Measurements from ENCODE around the gene NXN. TPM values are rescaled to one million over a fixed set of nuclear protein-coding genes. Genes with fewer than 3 reads are reported as not detected.
"Not testable (repeated sequence)": the region's sequence is repeated elsewhere in the genome, so short reads cannot be mapped to it uniquely, and the experiment has no call there.

NXN gene
- total RNA-seq, 2 donors from 2014 or later, result 13.9 to 18.9 TPM

- Histone ChIP-seq H3K4me3 (no peak overlapping the region), H3K36me3 (no peaks in the 10 kb centered on the region), H3K27ac (peak overlapping the region; percentile 15 to 42), H3K4me1 (ENCODE audit: control insufficient read depth in 1 of 2, low read depth in 2 of 2) (peaks cover 4 to 46% of the 10 kb centered on the region in 2 donors), H3K27me3 (replicated peaks; ENCODE audit: insufficient read depth) (no peaks in the 10 kb centered on the region), H3K9me3 (no peaks in the 10 kb centered on the region)
- DNase-seq (ENCODE audit: low spot score), result peak; percentile 21
- TF ChIP-seq CTCF (IDR thresholded peaks at IDR 0.05), result peak; percentile 51
- ATAC-seq (ENCODE audit: insufficient number of reproducible peaks, low FRiP score, low read depth), result no peak
Measured at GRCh38 chr17:879546-880442, 99.8 kb downstream of the NXN start.

- Histone ChIP-seq H3K4me1 (ENCODE audit: control insufficient read depth in 1 of 2, low read depth in 2 of 2) (peaks cover 4 to 34% of the 10 kb centered on the region in 2 donors), H3K27ac (no peak overlapping the region), H3K27me3 (replicated peaks; ENCODE audit: insufficient read depth) (no peaks in the 10 kb centered on the region)
Measured at GRCh38 chr17:877630-878029, 101.9 kb downstream of the NXN start.

GRCh38 chr17:876272-876671 is 103.3 kb downstream of the NXN start:
- H3K36me3 ChIP-seq, result no peaks in the 10 kb centered on the region
- DNase-seq (ENCODE audit: low spot score) (no peak), ATAC-seq (ENCODE audit: insufficient number of reproducible peaks, low FRiP score, low read depth) (no peak)
- H3K4me3 ChIP-seq, result no peak overlapping the region
- H3K9me3 ChIP-seq, result no peaks in the 10 kb centered on the region
- no peak overlapping the region for H3K27ac ChIP-seq
- no peaks in the 10 kb centered on the region for H3K27me3 ChIP-seq (replicated peaks; ENCODE audit: insufficient read depth)
- no peak for TF ChIP-seq CTCF (IDR thresholded peaks at IDR 0.05)
- peaks cover 4 to 23% of the 10 kb centered on the region in 2 donors for H3K4me1 ChIP-seq (ENCODE audit: control insufficient read depth in 1 of 2, low read depth in 2 of 2)

More at GRCh38 chr17:877630-878029, 101.9 kb downstream of the NXN start:
- no peak for ATAC-seq (ENCODE audit: insufficient number of reproducible peaks, low FRiP score, low read depth)
- DNase-seq (ENCODE audit: low spot score), result no peak
- H3K4me3 ChIP-seq, result no peak overlapping the region
- no peaks in the 10 kb centered on the region for H3K9me3 ChIP-seq
- no peak for TF ChIP-seq CTCF (IDR thresholded peaks at IDR 0.05)
- H3K36me3 ChIP-seq, result no peaks in the 10 kb centered on the region

- peaks cover 6 to 20% of the 10 kb centered on the region in 2 donors for H3K4me1 ChIP-seq (ENCODE audit: control insufficient read depth in 1 of 2, low read depth in 2 of 2)
- not testable (repeated sequence) for H3K27me3 ChIP-seq (replicated peaks; ENCODE audit: insufficient read depth); ATAC-seq (ENCODE audit: insufficient number of reproducible peaks, low FRiP score, low read depth); H3K36me3 ChIP-seq; H3K27ac ChIP-seq; H3K4me3 ChIP-seq; H3K9me3 ChIP-seq; DNase-seq (ENCODE audit: low spot score)
Measured at GRCh38 chr17:874590-874989, 105.0 kb downstream of the NXN start.

GRCh38 chr17:872855-873254 is 106.7 kb downstream of the NXN start:
- H3K9me3 ChIP-seq, result no peaks in the 10 kb centered on the region
- H3K4me1 ChIP-seq (ENCODE audit: control insufficient read depth in 1 of 2, low read depth in 2 of 2), result peaks cover 13 to 28% of the 10 kb centered on the region in 2 donors
- ATAC-seq (ENCODE audit: insufficient number of reproducible peaks, low FRiP score, low read depth), result no peak
- no peak for TF ChIP-seq CTCF (IDR thresholded peaks at IDR 0.05)
- no peak overlapping the region for H3K4me3 ChIP-seq
- no peaks in the 10 kb centered on the region for H3K27me3 ChIP-seq (replicated peaks; ENCODE audit: insufficient read depth)
- H3K27ac ChIP-seq, result no peak overlapping the region
- DNase-seq (ENCODE audit: low spot score), result no peak
- no peaks in the 10 kb centered on the region for H3K36me3 ChIP-seq

All from thoracic aorta (tissue), 2 donors.